GM12878 (cell line): ENCODE measurements around the gene TRNT1.

Experiments
- CHD4 ChIP-seq: fragments of 200-600 bp; sonication (generic); IDR thresholded peaks from 2 replicates; pipeline ENCODE4 v1.6.1; 2016; ENCODE audit warnings: mild to moderate bottlenecking
- EZH2 ChIP-seq: IDR thresholded peaks from 2 replicates; pipeline ENCODE4 v1.6.1; 2012; ENCODE audit warnings: low read depth, mild to moderate bottlenecking, control low read depth, inconsistent platforms, low read length, borderline replicate concordance; ENCODE audit not compliant: control insufficient read depth
- POLR2A ChIP-seq: IDR thresholded peaks from 2 replicates; pipeline ENCODE4 v1.6.1; 2011; ENCODE audit warnings: low read depth, mild to moderate bottlenecking, low read length
- RAD21 ChIP-seq: IDR thresholded peaks from 2 replicates; pipeline ENCODE4 v1.6.1; 2011; ENCODE audit warnings: mild to moderate bottlenecking, low read depth, low read length, moderate library complexity; ENCODE audit not compliant: insufficient read depth
- SPI1 ChIP-seq: IDR thresholded peaks from 2 replicates; pipeline ENCODE4 v1.6.1; 2011; ENCODE audit warnings: low read depth, mild to moderate bottlenecking, low read length, moderate library complexity, borderline replicate concordance; ENCODE audit not compliant: insufficient read depth
- TAF1 ChIP-seq: IDR thresholded peaks from 2 replicates; pipeline ENCODE4 v1.6.1; 2011; ENCODE audit warnings: mild to moderate bottlenecking, low read depth, low read length, borderline replicate concordance
- TF ChIP-seq, protein P1 (sequence below), 3 experiments: IDR thresholded peaks in 2 of 3; conservative IDR thresholded peaks in 1 of 3; 2 replicates each; pipeline ENCODE4 v1.5.1; 2011; ENCODE audit warnings: low read depth in 3 of 3, low read length in 3 of 3, mild to moderate bottlenecking in 3 of 3, control low read depth in 2 of 3, moderate library complexity in 2 of 3, inconsistent platforms in 1 of 3, mixed read lengths in 1 of 3; ENCODE audit not compliant: control insufficient read depth in 2 of 3, insufficient read depth in 1 of 3; ENCODE audit errors: extremely low read depth in 1 of 3
- TF ChIP-seq, protein P2 (sequence below): IDR thresholded peaks from 2 replicates; pipeline ENCODE4 v1.6.1; 2011; ENCODE audit warnings: low read depth, mild to moderate bottlenecking, low read length, moderate library complexity, borderline replicate concordance; ENCODE audit errors: extremely low read depth

DNA sequence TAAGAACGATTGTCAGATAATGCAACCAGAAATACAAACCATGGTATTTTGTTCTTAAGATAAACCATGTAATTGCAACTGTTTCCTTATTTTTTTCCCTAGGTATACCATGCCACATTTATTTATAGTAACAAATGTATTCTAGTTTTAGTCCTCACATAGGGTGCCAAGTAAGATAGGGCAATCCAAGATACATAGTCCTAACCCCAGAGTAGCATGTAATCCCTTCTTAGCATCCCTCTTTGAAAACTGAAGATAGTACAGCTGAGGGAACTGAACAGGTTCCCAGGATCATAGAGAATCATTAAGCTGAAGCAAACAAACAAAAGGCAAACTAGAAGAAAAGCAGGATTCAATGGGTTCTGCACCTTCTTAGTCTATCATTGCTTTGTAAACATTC, 24.8 kb downstream of the TRNT1 start:
- TF ChIP-seq EZH2 = no peak
- TF ChIP-seq, protein P1, sequence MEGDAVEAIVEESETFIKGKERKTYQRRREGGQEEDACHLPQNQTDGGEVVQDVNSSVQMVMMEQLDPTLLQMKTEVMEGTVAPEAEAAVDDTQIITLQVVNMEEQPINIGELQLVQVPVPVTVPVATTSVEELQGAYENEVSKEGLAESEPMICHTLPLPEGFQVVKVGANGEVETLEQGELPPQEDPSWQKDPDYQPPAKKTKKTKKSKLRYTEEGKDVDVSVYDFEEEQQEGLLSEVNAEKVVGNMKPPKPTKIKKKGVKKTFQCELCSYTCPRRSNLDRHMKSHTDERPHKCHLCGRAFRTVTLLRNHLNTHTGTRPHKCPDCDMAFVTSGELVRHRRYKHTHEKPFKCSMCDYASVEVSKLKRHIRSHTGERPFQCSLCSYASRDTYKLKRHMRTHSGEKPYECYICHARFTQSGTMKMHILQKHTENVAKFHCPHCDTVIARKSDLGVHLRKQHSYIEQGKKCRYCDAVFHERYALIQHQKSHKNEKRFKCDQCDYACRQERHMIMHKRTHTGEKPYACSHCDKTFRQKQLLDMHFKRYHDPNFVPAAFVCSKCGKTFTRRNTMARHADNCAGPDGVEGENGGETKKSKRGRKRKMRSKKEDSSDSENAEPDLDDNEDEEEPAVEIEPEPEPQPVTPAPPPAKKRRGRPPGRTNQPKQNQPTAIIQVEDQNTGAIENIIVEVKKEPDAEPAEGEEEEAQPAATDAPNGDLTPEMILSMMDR (IDR thresholded peaks at IDR 0.05 in 2 of 3, conservative IDR thresholded peaks at IDR 0.05 in 1 of 3; ENCODE audit: control insufficient read depth in 2 of 3, extremely low read depth in 1 of 3, insufficient read depth in 1 of 3, low read depth in 3 of 3, low read length in 3 of 3) = no peak
- TF ChIP-seq RAD21 = no peak
- TF ChIP-seq, protein P2, sequence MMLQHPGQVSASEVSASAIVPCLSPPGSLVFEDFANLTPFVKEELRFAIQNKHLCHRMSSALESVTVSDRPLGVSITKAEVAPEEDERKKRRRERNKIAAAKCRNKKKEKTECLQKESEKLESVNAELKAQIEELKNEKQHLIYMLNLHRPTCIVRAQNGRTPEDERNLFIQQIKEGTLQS = no peak
- no peak for TF ChIP-seq CHD4
- no peak for TF ChIP-seq POLR2A
- no peak for TF ChIP-seq TAF1
- no peak for TF ChIP-seq SPI1
